GM18508 (cell line): Measurements from ENCODE around the gene TRANK1.
"Not testable (repeated sequence)": the region's sequence is repeated elsewhere in the genome, so short reads cannot be mapped to it uniquely, and the experiment has no call there.

ENCODE experiments used
- ATAC-seq: cut with Tn5 transposase; IDR thresholded peaks from one replicate; pipeline ENCODE4 v1.9.1; 2021; ENCODE audit warnings: moderate number of reproducible peaks; ENCODE audit not compliant: insufficient read depth, unreplicated experiment

TRANK1 gene

GRCh38 chr3:36923523-36923943, 21.3 kb downstream of the TRANK1 start:
- ATAC-seq: no peak

- no peak for ATAC-seq
Measured at GRCh38 chr3:36920884-36921567, 23.8 kb downstream of the TRANK1 start.

- ATAC-seq: no peak
Measured at GRCh38 chr3:36919439-36920160, 25.3 kb downstream of the TRANK1 start.

- peak; percentile 81 for ATAC-seq
Measured at GRCh38 chr3:36918050-36918449, 26.8 kb downstream of the TRANK1 start.

GRCh38 chr3:36911990-36912804, 32.7 kb downstream of the TRANK1 start:
- peak; percentile 97 for ATAC-seq

- no peak for ATAC-seq
Measured at GRCh38 chr3:36909666-36910065, 35.2 kb downstream of the TRANK1 start.

- no peak for ATAC-seq
Measured at GRCh38 chr3:36909181-36909580, 35.7 kb downstream of the TRANK1 start.

GRCh38 chr3:36908647-36909180, 36.1 kb downstream of the TRANK1 start:
- ATAC-seq: no peak

GRCh38 chr3:36907911-36908646, 36.8 kb downstream of the TRANK1 start:
- no peak for ATAC-seq

GRCh38 chr3:36906504-36907149, 38.2 kb downstream of the TRANK1 start:
- no peak for ATAC-seq

GRCh38 chr3:36905545-36905944, 39.3 kb downstream of the TRANK1 start:
- ATAC-seq: no peak

- ATAC-seq: no peak
Measured at GRCh38 chr3:36904641-36905040, 40.2 kb downstream of the TRANK1 start.

GRCh38 chr3:36904065-36904464, 40.8 kb downstream of the TRANK1 start:
- not testable (repeated sequence) for ATAC-seq

GRCh38 chr3:36903119-36903882, 41.6 kb downstream of the TRANK1 start:
- no peak for ATAC-seq

GRCh38 chr3:36901588-36901987, 43.3 kb downstream of the TRANK1 start:
- ATAC-seq: no peak

GRCh38 chr3:36900474-36901443, 44.1 kb downstream of the TRANK1 start:
- ATAC-seq: peak; percentile 53

GRCh38 chr3:36895496-36896409, 49.1 kb downstream of the TRANK1 start:
- ATAC-seq: no peak
